H1 (cell line): ENCODE results near the gene KRTAP21-2. TPM values are rescaled to one million over a fixed set of nuclear protein-coding genes. Genes with fewer than 3 reads are reported as not detected.

Experiments used
- CTCF ChIA-PET: fragments of 300-600 bp; sonication (Branson Sonifier 250); formaldehyde crosslinking; loops from one replicate; lab custom pipeline; 2021; ENCODE audit not compliant: partially characterized antibody; lab: Charles Lee
- POLR2A ChIA-PET: fragments of 300-600 bp; sonication (Branson Sonifier 250); formaldehyde crosslinking; loops from one replicate; lab custom pipeline; 2021; ENCODE audit warnings: inconsistent platforms; ENCODE audit not compliant: partially characterized antibody; lab: Charles Lee
- DNase-seq, 2 experiments: peaks; one replicate each; pipeline versions ENCODE4 v3.0.0 to v3.0.0-alpha.2; 2010 to 2022; ENCODE audit warnings: low spot score in 2 of 2, low read depth in 1 of 2, mixed read lengths in 1 of 2
- FAIRE-seq: peaks from 2 replicates; lab custom pipeline; 2011; peaks lifted over from hg19 to GRCh38; lab: Jason Lieb, UNC
- H2AFZ ChIP-seq: 2 replicates; pipeline ENCODE4 v1.8.1; 2012; ENCODE audit warnings: low read length, inconsistent platforms
- H2AK5ac ChIP-seq: 2 replicates; pipeline ENCODE4 v1.6.1; 2013; ENCODE audit warnings: low read depth, low read length
- H2BK120ac ChIP-seq: replicated peaks from 2 replicates; pipeline ENCODE3; 2013; ENCODE audit warnings: low read depth, low read length, inconsistent platforms
- H2BK12ac ChIP-seq: 2 replicates; pipeline ENCODE4 v1.6.1; 2013; ENCODE audit warnings: low read depth, low read length
- H2BK15ac ChIP-seq: 2 replicates; pipeline ENCODE4 v1.6.1; 2013; ENCODE audit warnings: low read length
- H2BK20ac ChIP-seq: 2 replicates; pipeline ENCODE4 v1.6.1; 2013; ENCODE audit warnings: low read length
- H2BK5ac ChIP-seq: 2 replicates; pipeline ENCODE4 v1.6.1; 2013; ENCODE audit warnings: low read depth, low read length
- H3K14ac ChIP-seq: 2 replicates; pipeline ENCODE4 v1.6.1; 2013; ENCODE audit warnings: inconsistent platforms; ENCODE audit not compliant: insufficient read length
- H3K18ac ChIP-seq: 2 replicates; pipeline ENCODE4 v1.6.1; 2013; ENCODE audit warnings: low read length; ENCODE audit errors: extremely low read depth
- H3K23ac ChIP-seq: 2 replicates; pipeline ENCODE4 v1.6.1; 2013; ENCODE audit warnings: inconsistent platforms; ENCODE audit not compliant: insufficient read length
- H3K23me2 ChIP-seq: 2 replicates; pipeline ENCODE4 v1.6.1; 2013; ENCODE audit warnings: low read depth, low read length
- H3K27ac ChIP-seq: 2 replicates; pipeline ENCODE4 v1.6.1; 2011; ENCODE audit warnings: low read depth, low read length, inconsistent platforms
- H3K27me3 ChIP-seq, 4 experiments: replicated peaks in 1 of 4; 1 replicate in 1 of 4; 2 replicates in 3 of 4; pipeline versions ENCODE4 v1.6.1 to v1.8.1; 2011 to 2013; ENCODE audit warnings: low read length in 3 of 4, mild to moderate bottlenecking in 3 of 4, inconsistent platforms in 2 of 4, mixed read lengths in 2 of 4, moderate library complexity in 1 of 4; ENCODE audit not compliant: control insufficient read depth in 3 of 4, insufficient read depth in 3 of 4; ENCODE audit errors: extremely low read depth in 1 of 4
- H3K36me3 ChIP-seq, 4 experiments: 2 replicates each; pipeline versions ENCODE4 v1.6.1 to v1.8.1; 2011 to 2013; ENCODE audit warnings: mild to moderate bottlenecking in 4 of 4, low read length in 3 of 4, moderate library complexity in 2 of 4, control low read depth in 1 of 4, inconsistent platforms in 1 of 4; ENCODE audit not compliant: insufficient read depth in 4 of 4, control insufficient read depth in 2 of 4
- H3K4ac ChIP-seq: replicated peaks from 2 replicates; pipeline ENCODE3; 2013; ENCODE audit warnings: low read length, low read depth, mixed read lengths, inconsistent platforms; ENCODE audit not compliant: insufficient read length
- H3K4me1 ChIP-seq, 4 experiments: replicated peaks in 1 of 4; 1 replicate in 1 of 4; 2 replicates in 3 of 4; pipeline versions ENCODE4 v1.6.1 to v1.8.1; 2011 to 2013; ENCODE audit warnings: low read length in 3 of 4, inconsistent platforms in 2 of 4, mixed read lengths in 1 of 4; ENCODE audit not compliant: insufficient read depth in 4 of 4, control insufficient read depth in 3 of 4
- H3K4me2 ChIP-seq, 2 experiments: 2 replicates each; pipeline versions ENCODE4 v1.6.1 to v1.8.1; 2011 to 2013; ENCODE audit warnings: low read depth in 2 of 2, low read length in 2 of 2, control low read depth in 1 of 2, inconsistent platforms in 1 of 2, mild to moderate bottlenecking in 1 of 2; ENCODE audit not compliant: insufficient read depth in 1 of 2
- H3K4me3 ChIP-seq, 4 experiments: fragments of 200-600, 300-600 bp in 1 of 4; sonication (generic), shearing (Covaris generic), sonication (Bioruptor Twin) in 1 of 4; 2 replicates each; pipeline versions ENCODE4 v1.5.1 to v1.8.1; 2011 to 2016; ENCODE audit warnings: low read length in 4 of 4, low read depth in 3 of 4, control low read depth in 2 of 4, inconsistent platforms in 2 of 4, mild to moderate bottlenecking in 2 of 4, mixed read lengths in 1 of 4, moderate library complexity in 1 of 4; ENCODE audit not compliant: insufficient read depth in 2 of 4; ENCODE audit errors: extremely low read depth in 1 of 4
- H3K56ac ChIP-seq: replicated peaks from 2 replicates; pipeline ENCODE3; 2013; ENCODE audit warnings: low read depth, mild to moderate bottlenecking, mixed read lengths, low read length, inconsistent platforms; ENCODE audit not compliant: insufficient read length
- H3K79me1 ChIP-seq: 2 replicates; pipeline ENCODE4 v1.6.1; 2013; ENCODE audit warnings: low read depth, low read length, control low read depth
- H3K79me2 ChIP-seq, 2 experiments: 2 replicates each; pipeline versions ENCODE4 v1.6.1 to v1.8.1; 2012 to 2013; ENCODE audit warnings: low read length in 2 of 2, mild to moderate bottlenecking in 2 of 2, inconsistent platforms in 1 of 2; ENCODE audit not compliant: insufficient read depth in 2 of 2, control insufficient read depth in 1 of 2
- H3K9ac ChIP-seq, 4 experiments: replicated peaks in 1 of 4; 1 replicate in 1 of 4; 2 replicates in 3 of 4; pipeline versions ENCODE4 v1.6.1 to v1.8.1; 2011 to 2013; ENCODE audit warnings: low read depth in 3 of 4, low read length in 3 of 4, control low read depth in 2 of 4, mild to moderate bottlenecking in 2 of 4, moderate library complexity in 2 of 4, inconsistent platforms in 1 of 4; ENCODE audit errors: extremely low read depth in 1 of 4
- H3K9me3 ChIP-seq, 2 experiments: 2 replicates each; pipeline versions ENCODE4 v1.6.1 to v1.8.1; 2012 to 2013; ENCODE audit warnings: mild to moderate bottlenecking in 2 of 2, moderate library complexity in 2 of 2, control low read depth in 1 of 2, inconsistent platforms in 1 of 2, low read depth in 1 of 2, low read length in 1 of 2, mixed read lengths in 1 of 2; ENCODE audit not compliant: insufficient read depth in 2 of 2
- H4K20me1 ChIP-seq, 2 experiments: replicated peaks in 1 of 2; 2 replicates each; pipeline versions ENCODE3 to v1.8.1; 2011 to 2013; ENCODE audit warnings: inconsistent platforms in 2 of 2, low read length in 2 of 2, mild to moderate bottlenecking in 1 of 2; ENCODE audit not compliant: insufficient read depth in 2 of 2, control insufficient read depth in 1 of 2
- H4K5ac ChIP-seq: 2 replicates; pipeline ENCODE4 v1.6.1; 2013; ENCODE audit warnings: low read length, low read depth, mixed read lengths, inconsistent platforms; ENCODE audit not compliant: insufficient read length
- H4K8ac ChIP-seq: 2 replicates; pipeline ENCODE4 v1.8.0; 2013; ENCODE audit warnings: mild to moderate bottlenecking, moderate library complexity, low read length, inconsistent platforms; ENCODE audit not compliant: insufficient read depth; ENCODE audit errors: extremely low read depth
- H4K91ac ChIP-seq: replicated peaks from 2 replicates; pipeline ENCODE3; 2013; ENCODE audit warnings: low read length, mixed read lengths, inconsistent platforms; ENCODE audit not compliant: insufficient read length
- CHD1 ChIP-seq: IDR thresholded peaks from 2 replicates; pipeline ENCODE4 v1.6.1; 2012; ENCODE audit warnings: low read depth, low read length, improper control_type of control experiment
- EGR1 ChIP-seq: IDR thresholded peaks from 2 replicates; pipeline ENCODE4 v1.6.1; 2011; ENCODE audit warnings: low read depth, low read length, borderline replicate concordance
- FOSL1 ChIP-seq: IDR thresholded peaks from 2 replicates; pipeline ENCODE4 v1.6.1; 2011; ENCODE audit warnings: mild to moderate bottlenecking, low read depth, low read length, moderate library complexity; ENCODE audit not compliant: insufficient read depth
- GTF2F1 ChIP-seq: IDR thresholded peaks from 2 replicates; pipeline ENCODE4 v1.6.1; 2012; ENCODE audit warnings: low read depth, low read length, improper control_type of control experiment, borderline replicate concordance
- KDM1A ChIP-seq: fragments of 200-600, 300-600 bp; sonication (generic); IDR thresholded peaks from 2 replicates; pipeline ENCODE4 v1.7.1; 2016; ENCODE audit warnings: mild to moderate bottlenecking, low read length, borderline replicate concordance
- POU5F1 ChIP-seq: IDR thresholded peaks from 2 replicates; pipeline ENCODE4 v1.6.1; 2011; ENCODE audit warnings: low read depth, mild to moderate bottlenecking, low read length, moderate library complexity
- RFX5 ChIP-seq: IDR thresholded peaks from 2 replicates; pipeline ENCODE4 v1.6.1; 2011; ENCODE audit warnings: low read depth, low read length, improper control_type of control experiment, borderline replicate concordance
- SAP30 ChIP-seq: fragments of 300-600 bp; sonication (generic); IDR thresholded peaks from 2 replicates; pipeline ENCODE4 v1.7.1; 2012; ENCODE audit warnings: low read length, moderate library complexity, mild to moderate bottlenecking, inconsistent platforms; ENCODE audit not compliant: insufficient read depth, insufficient replicate concordance
- SP2 ChIP-seq: IDR thresholded peaks from 2 replicates; pipeline ENCODE4 v1.6.1; 2012; ENCODE audit warnings: mild to moderate bottlenecking, low read length, inconsistent platforms
- SRF ChIP-seq: IDR thresholded peaks from 2 replicates; pipeline ENCODE4 v1.6.1; 2011; ENCODE audit warnings: mild to moderate bottlenecking, low read depth, low read length, moderate library complexity
- TAF1 ChIP-seq: IDR thresholded peaks from 2 replicates; pipeline ENCODE4 v1.6.1; 2011; ENCODE audit warnings: mild to moderate bottlenecking, low read depth, low read length
- TAF7 ChIP-seq: optimal IDR thresholded peaks from 2 replicates; pipeline ENCODE3; 2011; ENCODE audit warnings: low read depth, mild to moderate bottlenecking, inconsistent platforms, low read length, moderate library complexity, borderline replicate concordance
- TCF12 ChIP-seq: IDR thresholded peaks from 2 replicates; pipeline ENCODE4 v1.6.1; 2011; ENCODE audit warnings: low read depth, mild to moderate bottlenecking, low read length
- USF2 ChIP-seq: IDR thresholded peaks from 2 replicates; pipeline ENCODE4 v1.6.1; 2011; ENCODE audit warnings: low read length, improper control_type of control experiment
- WGBS, 2 experiments: shearing (Covaris generic) in 1 of 2; methylation state at CpG; one replicate each; pipeline versions ENCODE4 v1.1.6 to v1.1.7; 2013 to 2015; ENCODE audit warnings: low lambda C conversion rate in 2 of 2, mixed read lengths in 2 of 2, inconsistent platforms in 1 of 2, low coverage in 1 of 2, missing lambda C conversion rate in 1 of 2; ENCODE audit not compliant: insufficient replicate concordance in 2 of 2, insufficient coverage in 1 of 2, insufficient read length in 1 of 2; ENCODE audit errors: extremely low coverage in 1 of 2, missing lambda C conversion rate in 1 of 2; 5-methylcytosine and 5-hydroxymethylcytosine counted together
- polyA plus RNA-seq, 7 experiments: library from polyadenylated mRNA; depleted of rRNA in 3 of 7; stranded (reverse) in 5 of 7; unstranded in 2 of 7; fragments of >200 nt in 5 of 7; fragments of 200-250 nt in 2 of 7; gene quantifications; 1 replicate in 5 of 7; 2 replicates in 1 of 7; 4 replicates in 1 of 7; pipeline versions ENCODE4 v1.2.1 to v1.2.3, GENCODE V29; 2011 to 2013; ENCODE audit warnings: missing spikeins in 2 of 7, mixed read lengths in 2 of 7
- total RNA-seq: library from RNA; stranded (reverse); fragmentation: NEBNext Ultra II Directional; extraction: Animal tissue kit (Norgen Biotek cat#: 25700); gene quantifications from 2 replicates; pipeline ENCODE4 v1.2.1, GENCODE V29; 2021

Gene KRTAP21-2
- total and polyA plus RNA-seq, 2 of the 8 experiments (the other 6 are each of a cell fraction or from before 2014, with no cell fraction given), result not detected

GRCh38 chr21:30717105-30717504 is 30.0 kb downstream of the KRTAP21-2 start:
- no peak overlapping the region for H3K14ac ChIP-seq
- no peak overlapping the region for H3K23ac ChIP-seq
- no peak overlapping the region for H3K9ac ChIP-seq
- FAIRE-seq, result no peak
- H3K4me3 ChIP-seq, result no peak overlapping the region
- no peak overlapping the region for H2BK120ac ChIP-seq
- no peak overlapping the region for H2BK15ac ChIP-seq
- POLR2A ChIA-PET, result no interaction called here
- H4K91ac ChIP-seq, result no peak overlapping the region
- H3K4me2 ChIP-seq, result no peak overlapping the region
- TF ChIP-seq TAF7 (no peak), USF2 (no peak), FOSL1 (no peak), TCF12 (no peak), SRF (no peak), CHD1 (no peak), TAF1 (no peak), EGR1 (no peak), KDM1A (no peak), GTF2F1 (no peak), RFX5 (no peak), SP2 (no peak), POU5F1 (no peak), SAP30 (no peak)
- no peak overlapping the region for H4K5ac ChIP-seq
- no peaks in the 10 kb centered on the region for H3K79me1 ChIP-seq
- H3K36me3 ChIP-seq, result no peaks in the 10 kb centered on the region
- no peaks in the 10 kb centered on the region for H3K9me3 ChIP-seq
- H2BK5ac ChIP-seq, result no peak overlapping the region
- no peaks in the 10 kb centered on the region for H4K20me1 ChIP-seq
- H2BK20ac ChIP-seq, result no peak overlapping the region
- no peak for DNase-seq
- H2AK5ac ChIP-seq, result no peak overlapping the region
- CTCF ChIA-PET, result no interaction called here
- H3K27me3 ChIP-seq, result no peaks in the 10 kb centered on the region
- no peak overlapping the region for H3K18ac ChIP-seq
- no peaks in the 10 kb centered on the region for H3K4me1 ChIP-seq
- H2BK12ac ChIP-seq, result no peak overlapping the region
- H3K56ac ChIP-seq, result no peak overlapping the region
- H3K4ac ChIP-seq, result no peak overlapping the region
- H3K23me2 ChIP-seq, result no peaks in the 10 kb centered on the region
- no peak overlapping the region for H3K27ac ChIP-seq
- 91% methylated on average over 2 of the region's 2 CpGs; no CpG with 5 or more reads in 1 of the 2 experiments for WGBS, 2 experiments
- H3K79me2 ChIP-seq, result no peaks in the 10 kb centered on the region
- H4K8ac ChIP-seq, result no peak overlapping the region
- H2AFZ ChIP-seq, result no peak overlapping the region
